HEK293 (cell line): ENCODE measurements around the gene PPP5C.

Experiments
- CTCF ChIP-seq: fragments of 450-650 bp; formaldehyde crosslinking; IDR thresholded peaks from 2 replicates; pipeline ENCODE4 v1.5.1; 2016; ENCODE audit warnings: missing biosample characterization, missing genetic modification characterization
- ELK4 ChIP-seq: IDR thresholded peaks from 2 replicates; pipeline ENCODE4 v1.6.1; 2011; ENCODE audit warnings: mild to moderate bottlenecking, low read depth, low read length, borderline replicate concordance
- SETDB1 ChIP-seq: IDR thresholded peaks from one replicate; pipeline ENCODE4 v1.6.1; 2017; ENCODE audit warnings: mild to moderate bottlenecking, low read length, moderate library complexity, mixed read lengths; ENCODE audit not compliant: insufficient read length
- ZBTB26 ChIP-seq: fragments of 450-650 bp; formaldehyde crosslinking; optimal IDR thresholded peaks from 2 replicates; pipeline ENCODE3; 2016; ENCODE audit warnings: missing biosample characterization, mild to moderate bottlenecking, missing genetic modification characterization
- ZNF132 ChIP-seq: fragments of 450-650 bp; formaldehyde crosslinking; IDR thresholded peaks from 2 replicates; pipeline ENCODE4 v1.5.1; 2017; ENCODE audit warnings: missing biosample characterization, missing genetic modification characterization, borderline replicate concordance
- ZNF274 ChIP-seq, 2 experiments: fragments of 200-500 bp in 1 of 2; fragments of 450-650 bp in 1 of 2; sonication (Bioruptor generic) in 1 of 2; formaldehyde crosslinking in 1 of 2; IDR thresholded peaks; 2 replicates each; pipeline versions ENCODE4 v1.5.1 to v1.6.1; 2014 to 2016; ENCODE audit warnings: borderline replicate concordance in 1 of 2, inconsistent platforms in 1 of 2, low read length in 1 of 2, missing biosample characterization in 1 of 2, missing genetic modification characterization in 1 of 2
- ZNF280D ChIP-seq: fragments of 450-650 bp; formaldehyde crosslinking; IDR thresholded peaks from 2 replicates; pipeline ENCODE4 v1.5.1; 2016; ENCODE audit warnings: missing biosample characterization, missing genetic modification characterization
- ZNF362 ChIP-seq: fragments of 450-650 bp; formaldehyde crosslinking; IDR thresholded peaks from 2 replicates; pipeline ENCODE4 v1.5.1; 2016; ENCODE audit warnings: missing biosample characterization, missing genetic modification characterization
- ZNF660 ChIP-seq: fragments of 450-650 bp; IDR thresholded peaks from 2 replicates; pipeline ENCODE4 v1.5.1; 2018; ENCODE audit warnings: missing biosample characterization, mild to moderate bottlenecking, missing genetic modification characterization

GRCh38 chr19:46385636-46386035 is 38.7 kb downstream of the PPP5C start:
- TF ChIP-seq ELK4 (no peak), ZNF362 (tag by site-specific recombination) (no peak), ZNF274 (IDR thresholded peaks at IDR 0.05; ENCODE audit: low read length) (no peak), ZNF274 (tag by site-specific recombination; IDR thresholded peaks at IDR 0.05; ENCODE audit: borderline replicate concordance) (no peak), ZBTB26 (tag by site-specific recombination) (no peak), ZNF132 (no peak), SETDB1 (no peak), ZNF280D (tag by site-specific recombination) (no peak), CTCF (no peak), ZNF660 (tag by site-specific recombination) (no peak)
